Effector CD8-positive, alpha-beta T cell (primary cell): ENCODE data around the gene MIB1.

ENCODE experiments used
- DNase-seq: peaks from one replicate; lab custom pipeline; 2025; lab: John Stamatoyannopoulos, UW

Gene MIB1

GRCh38 chr18:21894619-21895367 is 154.2 kb downstream of the MIB1 start:
- DNase-seq, result no peak

GRCh38 chr18:21896732-21897336 is 156.2 kb downstream of the MIB1 start:
- no peak for DNase-seq

DNA sequence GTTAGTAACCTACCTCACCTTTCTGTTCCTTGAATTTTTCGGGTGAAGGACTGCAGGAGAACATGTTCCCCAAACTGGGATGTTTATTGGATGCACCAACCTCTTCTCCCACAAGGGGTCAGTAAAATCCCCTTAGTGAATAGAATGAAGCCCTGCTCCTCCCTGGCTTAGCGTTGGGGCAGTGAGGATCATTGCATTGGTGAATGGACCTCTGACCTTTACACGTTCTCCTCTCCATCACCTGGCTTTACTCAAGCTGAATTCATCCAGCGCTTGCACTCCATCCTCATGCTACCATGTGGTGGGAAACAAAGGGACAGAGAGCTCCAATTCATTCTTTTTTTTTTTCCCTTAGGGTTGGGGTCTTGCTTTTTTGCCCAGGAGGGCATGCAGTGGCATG is 157.2 kb downstream of the MIB1 start:
- no peak for DNase-seq

- DNase-seq, result no peak
Observed at GRCh38 chr18:21900605-21901352, 160.2 kb downstream of the MIB1 start.

GRCh38 chr18:21901423-21901945 is 160.9 kb downstream of the MIB1 start:
- no peak for DNase-seq

DNA sequence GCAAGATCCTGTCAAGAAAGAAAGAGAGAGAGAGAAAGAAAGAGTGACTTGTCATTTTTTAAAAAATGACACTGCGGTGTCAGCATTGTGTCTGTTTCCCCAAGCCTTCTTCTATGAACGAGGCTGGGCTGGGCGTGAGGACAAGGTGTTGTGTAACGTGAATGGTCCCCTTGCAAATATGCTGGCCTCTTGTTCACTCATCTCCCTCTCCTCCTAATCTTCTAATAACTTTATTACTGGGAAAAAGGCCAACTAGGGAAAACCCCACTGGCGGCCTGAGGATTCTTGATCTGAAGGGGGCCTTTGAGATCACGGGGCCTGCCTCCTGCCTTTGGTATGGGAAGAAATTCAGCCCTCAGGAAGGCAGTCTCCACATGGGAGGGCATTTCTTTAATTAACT is 163.1 kb downstream of the MIB1 start:
- DNase-seq, result no peak

DNA sequence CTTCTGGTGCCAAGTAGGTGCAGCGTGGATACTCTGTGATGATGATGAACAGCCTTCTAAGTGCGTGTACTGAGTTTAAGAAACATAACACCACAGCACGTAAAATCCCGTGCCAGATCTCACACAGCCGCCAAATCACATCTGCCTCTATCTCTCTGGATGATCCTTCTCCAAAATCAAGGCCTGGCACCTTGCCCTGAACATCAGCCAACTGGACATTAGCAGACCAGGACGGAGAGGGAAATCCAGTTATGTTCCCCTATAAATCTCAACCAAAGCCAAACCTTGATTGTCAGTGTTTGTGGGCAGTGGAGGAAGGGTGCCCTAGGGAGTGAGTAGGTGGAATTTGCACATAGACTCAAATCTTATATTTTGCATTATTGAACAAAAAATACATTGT is 164.3 kb downstream of the MIB1 start:
- no peak for DNase-seq

- no peak for DNase-seq
Observed at GRCh38 chr18:21907451-21907850, 166.9 kb downstream of the MIB1 start.

GRCh38 chr18:21908711-21909110 is 168.1 kb downstream of the MIB1 start:
- DNase-seq, result no peak

DNA sequence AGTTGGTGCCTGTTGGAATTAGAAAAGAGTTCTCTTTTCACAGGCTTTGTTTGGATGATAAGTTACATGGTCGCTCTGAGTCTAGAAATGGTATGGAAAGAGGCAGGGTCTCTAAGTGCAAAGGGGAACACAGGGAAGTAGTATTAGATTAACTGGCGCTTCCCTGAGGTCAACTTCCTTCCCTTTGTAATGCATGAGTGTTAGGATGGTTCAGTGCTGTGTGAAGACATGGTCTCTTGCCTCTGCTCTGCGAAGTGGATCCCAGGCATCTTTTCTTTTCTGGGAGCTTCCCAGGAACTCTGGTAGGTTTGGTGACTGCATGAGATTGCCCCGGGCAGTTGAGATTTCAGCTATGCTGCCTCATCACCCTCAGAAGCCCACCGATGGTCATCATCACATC is 170.3 kb downstream of the MIB1 start:
- DNase-seq, result no peak

- no peak for DNase-seq
Observed at GRCh38 chr18:21911551-21911950, 171.0 kb downstream of the MIB1 start.

DNA sequence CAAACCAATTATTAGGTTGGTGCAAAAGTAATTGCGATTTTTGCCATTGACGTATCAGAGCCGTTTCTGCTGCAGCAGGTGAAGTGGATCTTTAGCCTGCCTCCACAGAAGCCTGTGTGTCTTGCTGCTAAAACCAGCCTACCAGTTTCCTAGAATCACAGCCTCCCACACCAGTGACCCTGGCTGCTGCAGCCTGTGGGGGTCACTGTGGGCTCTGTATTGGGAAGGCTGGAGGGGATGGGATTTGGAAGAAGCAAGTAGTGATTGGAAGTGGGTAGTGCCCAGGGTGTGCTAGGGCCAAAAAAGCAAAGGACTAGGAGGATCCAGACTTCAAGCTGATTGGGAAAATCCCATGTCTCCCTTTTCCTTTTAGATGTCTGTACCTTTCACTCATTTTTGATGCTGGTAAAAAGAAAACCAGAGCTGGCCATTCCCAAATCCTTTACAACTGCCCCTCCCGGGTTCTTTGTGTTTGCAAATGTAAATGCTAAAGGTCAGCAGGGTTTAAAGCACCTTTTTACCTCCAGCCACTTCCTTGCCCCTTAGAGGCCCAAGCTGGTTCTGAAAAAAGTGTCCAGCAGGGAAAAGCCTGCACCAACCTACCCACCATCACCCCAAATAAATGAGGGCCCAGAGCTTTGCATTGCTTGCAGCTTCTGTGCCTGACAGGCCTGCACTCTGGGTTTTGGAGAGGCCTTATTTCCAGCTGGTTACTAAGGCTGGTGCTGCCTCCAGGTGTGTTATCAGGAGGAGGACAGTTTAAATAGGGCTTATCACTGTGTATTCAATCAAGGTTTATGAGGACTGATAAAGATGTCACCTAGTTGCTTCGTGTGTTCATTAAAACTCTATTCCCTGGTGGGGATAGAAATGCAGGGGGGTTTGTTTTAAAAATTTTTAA is 172.0 kb downstream of the MIB1 start:
- DNase-seq, result no peak

DNA sequence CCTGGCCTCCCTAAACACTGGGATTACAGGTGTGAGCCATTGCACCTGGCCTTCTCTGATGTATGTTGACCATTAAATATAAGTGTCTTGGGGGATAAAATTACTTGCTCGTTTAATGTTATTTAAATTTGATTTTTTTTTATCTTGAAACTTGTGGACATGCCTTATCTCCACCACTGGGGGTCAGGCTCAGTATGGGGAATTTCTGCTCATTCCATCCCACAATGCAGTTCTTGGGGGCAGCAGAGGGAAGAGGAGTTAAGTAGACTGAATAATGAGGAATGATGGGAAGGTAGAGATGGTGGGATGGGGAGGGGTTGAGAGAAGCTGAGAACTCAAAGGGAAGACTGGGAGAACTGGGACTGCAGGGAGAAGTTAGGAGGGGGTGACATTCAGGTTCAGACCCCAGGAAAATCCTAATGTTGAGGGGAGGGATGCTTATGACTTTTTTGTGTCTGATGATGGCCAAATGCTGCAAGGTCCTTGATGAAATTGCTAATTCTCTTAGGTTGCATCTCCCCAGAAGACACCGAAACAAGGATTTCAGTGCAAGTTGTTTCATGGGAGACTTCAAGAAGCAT is 174.2 kb downstream of the MIB1 start:
- DNase-seq, result no peak

DNA sequence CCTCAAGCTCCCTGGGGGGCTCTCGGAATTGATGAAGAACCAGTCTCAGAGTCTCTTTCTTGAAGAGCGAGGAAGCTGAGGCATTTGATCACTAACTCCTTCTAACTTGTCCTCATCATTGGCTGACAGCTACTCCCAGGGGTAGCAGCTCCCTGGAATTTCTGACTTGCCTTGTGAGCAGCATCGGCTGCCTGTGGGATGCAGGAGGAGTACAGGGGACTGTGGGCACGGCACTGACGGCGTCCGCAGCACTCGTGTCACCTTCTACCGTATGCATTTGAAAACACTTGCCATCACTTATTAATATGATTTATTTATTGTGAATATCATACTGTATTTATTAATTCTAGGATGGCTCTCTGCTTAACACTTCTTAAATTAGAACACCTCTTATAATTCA is 175.0 kb downstream of the MIB1 start:
- no peak for DNase-seq

DNA sequence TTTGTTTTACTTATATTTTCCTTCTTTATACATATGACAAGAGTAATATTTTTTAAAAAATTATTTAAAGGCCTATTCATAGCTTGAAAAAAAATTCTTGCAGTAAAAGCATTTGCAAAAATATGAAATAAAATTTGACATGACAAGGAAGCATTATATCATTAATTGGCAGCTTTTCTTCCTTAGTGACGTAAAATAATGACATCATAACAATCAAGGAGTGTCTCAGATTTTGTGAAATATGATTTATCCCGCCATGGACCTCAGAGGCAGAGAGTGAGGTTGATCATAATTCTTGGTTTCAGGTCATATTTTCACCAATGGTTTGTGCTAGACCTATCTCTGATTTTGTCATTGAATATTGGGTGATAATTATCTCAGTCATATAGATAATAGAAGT is 176.0 kb downstream of the MIB1 start:
- no peak for DNase-seq

DNA sequence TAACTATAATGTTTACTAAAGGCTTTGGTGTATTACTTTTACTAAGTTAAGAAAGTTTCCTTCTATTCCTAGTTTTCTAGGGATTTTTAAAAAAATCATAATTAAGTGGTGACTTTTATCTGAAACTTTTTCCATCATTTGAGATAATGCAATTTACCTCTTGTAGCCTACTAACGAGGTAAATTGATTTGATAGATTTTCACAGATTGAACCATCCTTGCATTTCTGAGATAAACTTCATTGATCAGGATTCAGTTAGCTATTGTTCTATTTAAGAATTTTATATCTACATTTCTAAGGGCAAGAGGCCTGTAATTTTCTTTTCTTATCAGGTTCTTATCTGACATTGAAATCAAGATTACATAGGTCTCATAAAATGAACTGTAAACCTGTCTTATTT is 178.1 kb downstream of the MIB1 start:
- no peak for DNase-seq
